Right atrium auricular region (tissue), 2 donors: ENCODE data around the gene SSC5D. TPM values are rescaled to one million over a fixed set of nuclear protein-coding genes. Genes with fewer than 3 reads are reported as not detected.
A peak's percentile ranks its signal among the peaks of the same experiment; 100 is the strongest.

Experiments
- DNase-seq: peaks from one replicate; pipeline ENCODE4 v3.0.0-alpha.2; 2019; ENCODE audit warnings: low spot score
- H3K27ac ChIP-seq, 2 donors: fragments of 200-600 bp; sonication (generic); 1 replicate in 1 of 2; 2 replicates in 1 of 2; pipeline ENCODE4 v1.5.1; 2016 to 2019
- H3K27me3 ChIP-seq, 2 donors: fragments of 200-600 bp; sonication (generic); one replicate each; pipeline versions ENCODE4 v1.5.1 to v1.6.0; 2017 to 2019
- H3K36me3 ChIP-seq: fragments of 200-600 bp; sonication (generic); one replicate; pipeline ENCODE4 v1.5.1; 2016
- H3K4me1 ChIP-seq, 2 donors: fragments of 200-600 bp; sonication (generic); one replicate each; pipeline versions ENCODE4 v1.5.1 to v1.6.0; 2017 to 2019
- H3K4me3 ChIP-seq, 2 donors: fragments of 200-600 bp; sonication (generic); 1 replicate in 1 of 2; 2 replicates in 1 of 2; pipeline ENCODE4 v1.5.1; 2017 to 2019; ENCODE audit warnings: mild to moderate bottlenecking in 1 of 2, moderate library complexity in 1 of 2
- H3K9me3 ChIP-seq, 2 donors: fragments of 200-600 bp; sonication (generic); one replicate each; pipeline ENCODE4 v1.5.1; 2019
- total RNA-seq, 2 donors: library from RNA; depleted of rRNA; stranded (reverse); fragments of >200 nt; gene quantifications; one replicate each; pipeline ENCODE4 v1.1.0, GENCODE V29; 2016
- TF ChIP-seq, protein P1 (sequence below), 2 donors: fragments of 200-600 bp; sonication (generic); IDR thresholded peaks; one replicate each; pipeline ENCODE4 v1.5.1; 2019; ENCODE audit warnings: antibody characterized with exemption in 2 of 2

Gene SSC5D
- total RNA-seq = 1 to 10 TPM; 3.3 to 6.7 TPM

DNA sequence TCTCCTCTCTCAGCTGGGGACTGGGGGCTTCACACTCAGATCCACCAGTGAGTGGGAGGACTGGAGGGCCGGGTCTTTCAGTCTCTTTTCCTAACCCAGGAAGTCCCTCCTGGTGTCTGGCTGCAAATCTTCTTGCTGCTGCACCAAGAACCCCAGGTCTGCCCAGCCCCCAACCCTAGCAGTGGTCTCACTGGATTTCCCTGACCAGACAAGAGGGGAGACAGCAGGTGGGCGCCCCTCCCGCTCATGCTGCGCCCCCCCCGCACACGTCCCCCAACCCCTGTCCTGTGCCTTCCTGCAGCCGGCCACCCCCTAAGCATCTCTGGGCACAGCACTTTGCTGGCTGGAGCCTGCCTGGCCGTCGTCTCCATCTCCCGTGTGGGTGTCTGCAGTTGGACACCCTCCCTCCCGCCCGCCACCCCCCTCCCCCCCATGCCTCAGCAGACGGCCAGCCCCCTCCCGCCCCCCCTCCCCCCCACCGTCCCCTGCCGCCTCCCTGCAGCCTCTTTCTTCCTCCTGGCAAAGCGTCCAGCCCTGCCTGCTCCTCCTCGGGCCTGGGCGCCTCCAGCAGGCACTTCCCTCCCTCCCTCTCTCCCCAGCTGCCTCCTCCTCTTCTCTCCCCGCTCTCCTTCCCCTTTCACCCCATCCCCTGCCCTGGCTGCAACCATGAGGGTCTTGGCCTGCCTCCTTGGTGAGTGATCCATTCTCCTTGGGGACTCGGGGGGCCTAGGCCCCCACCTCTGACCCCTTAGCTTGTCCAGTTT lies at the start of gene SSC5D:
Gene SSC5D (plus strand): TSS at position 513 of the 764 bp plus-strand sequence. CDS start 154 bp downstream, at position 667.
- TF ChIP-seq, protein P1, sequence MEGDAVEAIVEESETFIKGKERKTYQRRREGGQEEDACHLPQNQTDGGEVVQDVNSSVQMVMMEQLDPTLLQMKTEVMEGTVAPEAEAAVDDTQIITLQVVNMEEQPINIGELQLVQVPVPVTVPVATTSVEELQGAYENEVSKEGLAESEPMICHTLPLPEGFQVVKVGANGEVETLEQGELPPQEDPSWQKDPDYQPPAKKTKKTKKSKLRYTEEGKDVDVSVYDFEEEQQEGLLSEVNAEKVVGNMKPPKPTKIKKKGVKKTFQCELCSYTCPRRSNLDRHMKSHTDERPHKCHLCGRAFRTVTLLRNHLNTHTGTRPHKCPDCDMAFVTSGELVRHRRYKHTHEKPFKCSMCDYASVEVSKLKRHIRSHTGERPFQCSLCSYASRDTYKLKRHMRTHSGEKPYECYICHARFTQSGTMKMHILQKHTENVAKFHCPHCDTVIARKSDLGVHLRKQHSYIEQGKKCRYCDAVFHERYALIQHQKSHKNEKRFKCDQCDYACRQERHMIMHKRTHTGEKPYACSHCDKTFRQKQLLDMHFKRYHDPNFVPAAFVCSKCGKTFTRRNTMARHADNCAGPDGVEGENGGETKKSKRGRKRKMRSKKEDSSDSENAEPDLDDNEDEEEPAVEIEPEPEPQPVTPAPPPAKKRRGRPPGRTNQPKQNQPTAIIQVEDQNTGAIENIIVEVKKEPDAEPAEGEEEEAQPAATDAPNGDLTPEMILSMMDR (IDR thresholded peaks at IDR 0.05) = no peak
- peak within 1 kb of the TSS in 1 of 2 donors; percentile 32 for H3K4me3 ChIP-seq
- H3K4me1 ChIP-seq = peaks cover 0 to 72% of the 10 kb centered on the region in 2 donors
- H3K27ac ChIP-seq = peak within 1 kb of the TSS; percentile 89
- no peak for DNase-seq
- no peaks in the 10 kb centered on the region for H3K9me3 ChIP-seq
- no peaks in the 10 kb centered on the region for H3K27me3 ChIP-seq
- peaks cover 3% of the 10 kb centered on the region for H3K36me3 ChIP-seq

DNA sequence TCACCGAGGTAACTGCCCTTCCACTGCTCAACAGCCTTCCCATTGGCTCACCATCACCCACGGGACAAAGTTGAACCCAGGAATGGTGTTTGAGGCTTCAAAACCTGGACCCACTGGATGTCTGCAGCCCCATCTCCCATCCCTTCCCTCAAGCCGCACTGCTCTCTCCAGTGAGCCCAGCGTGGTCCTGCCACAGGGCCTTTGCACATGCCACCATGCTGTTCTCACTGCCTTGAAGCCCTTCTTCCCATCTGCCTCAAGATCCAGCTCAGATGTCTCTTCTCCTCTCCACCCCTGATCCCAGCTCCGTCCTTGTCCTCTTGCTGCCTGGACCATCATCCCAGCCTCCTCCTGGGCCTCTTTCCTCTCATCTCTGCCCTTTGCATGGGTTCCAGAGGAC lies 49.2 kb upstream of the SSC5D start:
- TF ChIP-seq, protein P1 (IDR thresholded peaks at IDR 0.05) = no peak
- Histone ChIP-seq H3K27ac (no peak overlapping the region), H3K4me1 (peaks cover 0 to 19% of the 10 kb centered on the region in 2 donors), H3K4me3 (no peak overlapping the region), H3K36me3 (no peaks in the 10 kb centered on the region), H3K9me3 (no peaks in the 10 kb centered on the region), H3K27me3 (peaks cover 16 to 42% of the 10 kb centered on the region in 2 donors)
- no peak for DNase-seq

DNA sequence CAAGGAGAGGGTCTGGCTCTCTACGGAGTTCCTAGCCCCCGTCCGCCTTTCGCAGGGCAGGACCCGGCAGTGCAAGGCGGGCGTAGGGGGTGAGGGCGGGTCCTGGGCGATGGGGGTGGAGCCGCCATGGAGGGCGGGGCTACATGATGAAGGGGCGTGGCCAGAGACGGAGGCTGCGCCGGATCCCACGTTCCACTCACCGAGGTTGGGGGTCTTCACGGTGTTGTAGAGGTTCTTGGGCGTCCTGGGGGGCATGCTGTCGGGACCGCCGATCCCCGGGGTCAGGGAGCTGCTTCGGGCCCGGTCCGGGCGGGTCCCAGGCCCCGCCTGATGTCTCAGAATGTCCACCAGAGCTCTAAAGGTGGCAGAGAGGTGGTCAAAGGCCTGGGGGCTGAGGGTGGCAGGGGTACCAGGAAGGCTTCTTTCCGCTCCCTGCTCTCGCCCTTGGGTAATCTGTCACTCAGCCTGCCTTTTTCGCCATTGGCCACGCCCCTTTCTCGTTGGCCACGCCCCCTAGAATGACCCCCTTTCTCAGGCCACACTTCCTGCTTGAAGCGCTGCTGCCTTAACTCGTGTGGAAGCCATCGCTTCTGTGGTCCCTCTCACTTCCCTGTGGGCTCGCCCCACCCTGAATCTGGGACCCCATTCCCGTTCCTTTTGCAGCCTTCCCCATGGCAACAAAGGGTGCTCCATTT lies 47.7 kb upstream of the SSC5D start:
- TF ChIP-seq, protein P1 (IDR thresholded peaks at IDR 0.05) = no peak
- Histone ChIP-seq H3K4me3 (no peak overlapping the region), H3K27me3 (peaks cover 21 to 49% of the 10 kb centered on the region in 2 donors), H3K4me1 (peaks cover 0 to 19% of the 10 kb centered on the region in 2 donors), H3K36me3 (no peaks in the 10 kb centered on the region), H3K27ac (no peak overlapping the region), H3K9me3 (no peaks in the 10 kb centered on the region)
- no peak for DNase-seq

DNA sequence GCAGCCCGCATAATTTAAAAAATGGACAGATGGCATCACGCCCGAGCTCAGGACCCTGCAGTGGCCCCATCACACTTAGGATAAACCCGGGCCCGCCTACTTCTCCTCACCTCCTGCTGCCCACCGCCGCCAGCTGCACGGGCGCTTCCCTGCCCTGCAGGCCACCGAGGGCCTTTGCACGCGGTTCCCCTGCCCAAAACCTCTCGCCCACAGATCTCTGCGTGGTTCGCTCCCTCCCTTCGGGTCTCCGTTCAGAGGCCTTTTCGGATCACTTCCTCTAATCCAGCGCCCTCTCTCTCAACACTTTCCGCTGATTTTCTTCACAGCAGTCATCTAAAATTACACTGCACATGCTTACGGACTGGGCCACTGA lies 46.9 kb upstream of the SSC5D start:
- DNase-seq = no peak
- no peaks in the 10 kb centered on the region for H3K36me3 ChIP-seq
- H3K27me3 ChIP-seq = peaks cover 21 to 49% of the 10 kb centered on the region in 2 donors
- TF ChIP-seq, protein P1 (IDR thresholded peaks at IDR 0.05) = no peak
- H3K4me3 ChIP-seq = no peak overlapping the region
- H3K9me3 ChIP-seq = no peaks in the 10 kb centered on the region
- H3K4me1 ChIP-seq = peaks cover 0 to 19% of the 10 kb centered on the region in 2 donors
- no peak overlapping the region for H3K27ac ChIP-seq

DNA sequence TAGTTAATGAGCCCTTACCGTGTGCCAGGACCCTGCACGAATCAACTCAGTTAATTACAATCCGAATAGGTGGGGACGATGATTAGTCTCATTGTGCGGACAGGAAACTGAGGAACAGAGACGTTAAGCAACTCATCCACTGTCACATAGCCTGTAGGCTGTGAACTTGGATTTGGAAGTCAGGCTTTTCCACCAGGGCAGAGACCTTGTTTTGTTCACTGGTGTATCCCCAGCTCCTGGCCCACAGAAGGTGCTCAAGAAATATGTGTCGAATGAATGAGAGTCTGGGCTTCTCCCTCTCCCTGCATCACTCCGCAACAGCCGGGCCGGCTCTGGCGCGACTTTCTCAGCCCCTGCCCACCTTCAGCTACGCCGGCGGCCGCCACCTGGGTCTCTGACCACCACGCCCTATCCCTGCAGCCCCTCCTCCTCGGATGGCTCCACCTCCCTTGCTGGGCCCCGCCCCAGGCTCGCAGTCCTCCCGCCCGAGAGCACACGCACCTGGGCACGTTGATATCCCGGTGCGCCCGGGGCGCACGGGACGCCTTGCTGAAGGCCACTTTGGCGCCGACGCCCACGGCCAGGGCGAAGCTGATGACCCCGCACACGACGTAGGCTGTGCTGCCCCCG lies 46.4 kb upstream of the SSC5D start:
- no peak overlapping the region for H3K27ac ChIP-seq
- peaks cover 0 to 19% of the 10 kb centered on the region in 2 donors for H3K4me1 ChIP-seq
- peaks cover 21 to 49% of the 10 kb centered on the region in 2 donors for H3K27me3 ChIP-seq
- TF ChIP-seq, protein P1 (IDR thresholded peaks at IDR 0.05) = no peak
- H3K9me3 ChIP-seq = no peaks in the 10 kb centered on the region
- no peaks in the 10 kb centered on the region for H3K36me3 ChIP-seq
- H3K4me3 ChIP-seq = no peak overlapping the region
- no peak for DNase-seq
